NT2/D1 (cell line): Measurements from ENCODE around the gene HDGFL2.

Experiments used
- SUZ12 ChIP-seq: IDR thresholded peaks from 2 replicates; pipeline ENCODE4 v1.6.1; 2011; ENCODE audit not compliant: insufficient read length, insufficient read depth; ENCODE audit errors: extremely low read depth
- YY1 ChIP-seq: IDR thresholded peaks from 2 replicates; pipeline ENCODE4 v1.6.1; 2011; ENCODE audit not compliant: insufficient read length, insufficient read depth
- ZNF274 ChIP-seq: IDR thresholded peaks from 2 replicates; pipeline ENCODE4 v1.6.1; 2011; ENCODE audit warnings: mild to moderate bottlenecking, low read depth, low read length

GRCh38 chr19:4493929-4494690 is 22.0 kb downstream of the HDGFL2 start:
- TF ChIP-seq ZNF274: no peak
- TF ChIP-seq YY1: no peak
- TF ChIP-seq SUZ12: no peak
